ENCODE results near the gene CSNK2A1.

CSNK2A1 gene

DNA sequence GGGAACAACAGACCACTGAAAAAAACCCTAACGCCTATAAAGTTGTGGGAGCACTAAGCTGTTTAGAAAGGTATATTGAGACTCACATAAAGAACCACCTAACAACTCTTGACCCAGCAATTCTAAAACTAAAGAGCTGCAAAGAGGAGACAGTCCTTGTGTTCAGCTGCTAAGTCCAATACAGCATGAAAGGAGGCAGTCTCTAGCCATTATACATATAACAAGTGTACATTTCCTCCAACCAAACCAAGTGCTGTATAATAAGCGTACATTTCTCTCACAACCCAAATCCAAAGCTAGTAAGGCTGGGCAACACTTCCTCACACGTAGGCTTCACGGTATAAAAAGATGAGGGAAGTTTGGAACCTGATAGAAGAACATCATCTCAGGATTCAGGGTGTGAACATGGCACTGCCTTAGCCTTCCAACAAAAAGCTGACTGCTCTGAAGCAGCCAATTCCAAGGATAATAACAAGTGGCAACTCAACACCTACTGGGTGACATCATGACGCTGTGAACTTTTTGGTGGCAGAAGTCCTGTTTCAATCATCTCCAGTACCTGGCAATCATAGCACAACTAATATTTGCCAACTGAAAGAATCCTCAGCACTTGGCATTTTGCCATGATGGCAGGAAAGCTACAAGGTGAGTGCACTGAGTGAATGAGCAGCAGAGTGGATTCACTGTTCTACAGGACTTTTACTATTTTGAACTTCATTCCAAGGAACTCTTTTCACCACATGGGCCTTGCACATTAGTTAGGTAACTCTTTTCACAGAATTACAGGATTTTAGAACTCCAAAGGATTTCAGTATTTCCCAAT lies 97.9 kb downstream of the CSNK2A1 start:
- DNase-seq, result no peak

DNA sequence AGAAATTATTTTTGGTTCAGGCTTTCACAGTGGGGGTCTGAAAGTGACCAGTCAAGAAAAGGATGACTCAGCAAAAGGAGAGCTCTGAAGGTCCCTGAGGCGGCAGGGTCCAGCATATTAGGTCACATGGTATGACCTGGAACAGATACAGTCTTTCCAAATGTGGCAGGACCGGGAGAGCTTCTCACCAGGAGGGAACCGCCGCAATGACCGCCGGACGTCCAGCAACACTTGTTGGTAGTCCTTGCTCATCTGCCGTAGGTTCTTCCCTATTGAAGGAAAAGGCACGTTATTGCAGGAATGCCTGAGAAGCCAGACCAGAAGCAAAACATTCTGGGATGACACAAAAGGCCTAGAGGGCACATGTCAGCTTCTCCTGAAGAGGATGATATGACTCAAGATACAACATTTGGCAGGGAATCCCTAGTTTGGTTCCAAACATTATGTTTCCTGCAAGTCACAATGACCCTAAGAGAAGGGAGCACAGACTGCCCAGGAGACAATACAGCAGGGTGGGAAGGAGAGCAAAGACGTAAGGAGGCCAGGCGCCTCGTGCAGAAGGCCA lies 98.6 kb downstream of the CSNK2A1 start:
- no peak for DNase-seq

GRCh38 chr20:444117-444516 lies 99.5 kb downstream of the CSNK2A1 start:
- DNase-seq, result no peak

DNA sequence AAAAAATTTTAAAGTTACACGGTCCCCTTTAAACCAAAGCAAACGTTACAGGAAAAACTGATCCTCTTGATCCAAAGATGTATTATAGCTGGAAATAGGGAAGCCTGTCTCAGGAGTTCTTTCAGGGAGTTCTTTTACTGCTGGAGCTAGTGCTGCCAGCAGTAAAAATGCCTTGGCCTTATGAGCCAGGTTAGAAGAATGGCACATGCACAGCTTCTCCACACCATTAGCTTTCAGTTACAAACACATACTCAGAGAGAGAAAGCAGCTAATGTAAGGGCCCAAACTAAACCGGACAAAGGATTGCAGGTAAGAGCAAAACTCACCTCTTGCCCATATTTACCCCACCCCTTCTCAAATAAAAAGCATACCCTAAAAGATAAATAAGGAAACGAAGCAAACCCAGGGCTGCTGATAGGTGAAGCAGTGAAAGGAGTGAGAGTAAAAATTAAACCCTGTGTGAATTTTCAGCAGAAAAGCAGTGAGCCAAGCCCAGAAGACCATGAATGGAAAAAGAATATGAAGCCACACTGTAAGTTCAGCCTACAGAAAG lies 100.3 kb downstream of the CSNK2A1 start:
- DNase-seq, result no peak

DNA sequence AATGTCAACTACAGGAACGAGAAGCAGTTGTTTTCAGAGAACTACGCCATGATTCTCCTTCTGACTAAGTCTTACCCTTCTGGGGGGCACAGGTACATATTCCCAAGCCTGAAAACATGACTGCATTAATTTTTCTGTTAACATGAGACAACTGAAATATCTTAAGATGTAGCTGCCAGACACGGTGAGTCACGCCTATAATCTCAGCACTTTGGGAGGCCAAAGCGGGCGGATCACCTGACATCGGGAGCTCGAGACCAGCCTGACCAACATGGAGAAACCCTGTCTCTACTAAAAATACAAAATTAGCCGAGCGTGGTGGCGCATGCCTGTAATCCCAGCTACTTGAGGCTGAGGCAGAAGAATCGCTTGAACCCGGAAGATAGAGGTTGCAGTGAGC lies 103.0 kb downstream of the CSNK2A1 start:
- no peak for DNase-seq

DNA sequence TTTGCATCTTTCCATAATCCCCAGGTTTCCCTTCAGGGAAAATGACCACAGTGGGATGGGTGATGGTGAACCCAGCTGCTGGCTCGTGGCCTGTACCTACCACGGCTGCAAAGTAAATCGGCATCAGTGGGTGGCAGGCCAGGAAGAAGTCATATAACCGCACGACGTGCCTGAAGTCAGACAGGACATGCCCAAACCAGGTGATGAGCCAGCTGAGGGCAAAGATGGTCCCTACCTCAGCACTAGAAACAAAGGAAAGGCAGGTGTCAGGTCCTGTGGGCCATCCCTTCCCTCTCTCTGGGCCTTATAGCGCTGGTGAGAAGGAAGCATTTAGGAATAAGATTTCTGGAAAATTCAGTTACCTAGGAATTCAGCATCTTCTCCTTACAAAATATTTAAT lies 103.4 kb downstream of the CSNK2A1 start:
- no peak for DNase-seq

DNA sequence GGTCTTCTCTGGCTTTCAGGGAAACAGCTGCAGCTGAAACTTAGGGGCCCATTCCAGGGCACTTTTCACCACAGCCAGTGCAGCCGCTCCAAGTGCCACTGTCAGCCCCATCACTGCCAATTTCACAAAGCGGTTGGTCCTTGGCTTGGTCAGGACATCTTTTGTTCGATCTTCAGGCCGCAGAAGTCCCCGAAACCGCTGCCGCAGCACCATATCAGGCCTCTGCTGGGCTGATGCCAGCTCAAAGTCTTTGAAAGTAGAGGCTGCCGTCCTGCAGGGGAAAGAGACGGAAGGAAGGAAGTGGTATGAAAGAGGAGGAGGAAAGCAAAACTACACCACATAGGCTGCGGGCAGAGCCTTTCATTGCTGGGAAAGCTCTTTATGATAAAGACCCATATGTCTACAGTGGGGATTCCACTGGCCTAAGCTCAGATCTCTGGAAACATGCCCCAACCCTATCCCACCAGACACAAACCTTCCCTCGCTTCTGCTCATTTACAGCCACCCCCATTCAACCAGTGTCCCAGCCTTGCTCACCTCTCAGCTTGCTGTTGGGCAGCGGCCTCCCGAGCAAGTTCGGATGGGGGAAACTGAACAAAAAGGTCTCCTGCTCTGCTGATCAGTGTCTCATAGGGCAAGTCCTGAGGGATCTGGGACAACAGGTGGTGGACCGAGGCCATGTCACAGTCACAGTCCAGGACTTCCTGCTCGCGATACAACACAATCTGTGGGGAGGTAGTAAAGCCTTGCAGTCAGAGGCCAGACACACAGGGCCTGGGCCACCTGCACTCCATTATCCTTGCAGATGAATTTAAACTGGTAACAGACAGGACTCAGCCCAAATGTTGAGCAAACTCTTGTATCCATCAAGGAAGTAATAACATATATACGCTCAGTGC lies 104.8 kb downstream of the CSNK2A1 start:
- peak; percentile 53 for DNase-seq

- no peak for DNase-seq
These were observed 105.7 kb downstream of the CSNK2A1 start for GRCh38 chr20:437787-438486.

GRCh38 chr20:436476-436875 lies 107.1 kb downstream of the CSNK2A1 start:
- no peak for DNase-seq

- no peak for DNase-seq
These were observed 108.0 kb downstream of the CSNK2A1 start for GRCh38 chr20:435558-435957.

DNA sequence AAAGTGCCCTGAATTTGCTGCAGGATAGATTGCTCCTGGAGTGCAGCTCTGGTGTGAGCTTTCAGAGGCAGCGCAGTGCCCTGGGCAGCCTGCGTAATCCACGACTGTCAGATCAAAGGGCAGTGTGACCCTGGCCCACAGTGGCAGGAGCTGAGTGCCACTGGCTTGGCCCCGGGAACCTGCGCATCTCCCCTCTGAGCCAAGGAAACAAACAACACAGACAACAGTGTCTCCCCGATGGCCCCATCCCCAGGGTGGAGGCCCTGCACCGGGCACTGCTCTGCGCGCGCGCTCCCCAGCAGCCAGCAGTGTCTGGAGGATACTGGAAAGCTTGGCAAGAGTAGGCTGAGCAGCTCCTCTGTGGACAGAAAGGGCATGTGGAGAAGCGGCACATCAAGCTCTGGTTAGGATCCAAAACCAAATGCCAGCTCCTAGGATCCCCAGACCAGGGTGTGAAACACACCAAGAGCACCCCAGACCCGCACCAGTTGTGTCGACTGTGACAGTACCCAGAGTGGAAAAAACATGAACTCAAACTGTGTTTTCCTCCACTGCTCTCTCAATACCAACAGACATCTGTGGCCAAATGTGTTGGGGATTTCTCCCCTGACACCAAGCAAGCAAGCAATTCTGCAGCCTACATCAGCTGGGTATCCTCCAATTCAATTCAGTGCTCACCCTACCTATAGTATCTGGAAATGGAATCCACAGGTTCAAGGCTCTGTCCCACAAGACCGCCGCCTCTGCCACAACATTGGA lies 108.8 kb downstream of the CSNK2A1 start:
- DNase-seq, result no peak

GRCh38 chr20:434221-434620 lies 109.4 kb downstream of the CSNK2A1 start:
- DNase-seq, result no peak

DNA sequence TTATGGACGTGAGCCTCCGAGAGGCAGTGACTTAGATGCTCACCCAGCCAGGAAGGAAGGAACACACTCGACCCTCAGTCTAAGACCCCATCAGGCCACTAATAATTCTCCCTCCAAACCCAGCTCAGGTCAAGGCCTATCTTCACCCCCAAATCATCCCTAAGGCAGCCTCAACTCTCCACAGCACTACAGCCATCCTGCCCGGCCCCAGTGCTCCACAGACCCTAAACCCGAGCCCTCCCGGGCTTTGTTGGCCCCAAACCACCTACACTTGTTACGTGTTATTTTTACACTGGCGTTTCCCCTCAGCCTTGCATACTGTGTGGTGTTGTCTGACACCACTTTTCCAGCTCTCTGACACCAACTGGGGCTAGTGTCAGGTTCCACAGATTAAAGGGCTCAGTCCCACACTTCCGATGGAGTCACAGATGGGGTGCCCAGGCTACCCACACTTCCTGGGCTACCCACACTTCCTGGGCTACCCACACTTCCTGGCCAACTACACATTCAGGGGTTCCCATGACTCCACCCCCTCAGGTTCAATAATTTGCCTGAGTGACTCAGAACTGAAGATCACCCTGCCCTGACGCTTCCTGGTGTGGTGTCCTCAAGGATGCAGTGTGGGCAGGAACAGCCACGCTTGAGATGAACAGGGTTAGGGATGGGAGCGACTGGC lies 110.2 kb downstream of the CSNK2A1 start:
- peak; percentile 33 for DNase-seq

GRCh38 chr20:432677-433299 lies 110.8 kb downstream of the CSNK2A1 start:
- no peak for DNase-seq

GRCh38 chr20:432208-432607 lies 111.4 kb downstream of the CSNK2A1 start:
- no peak for DNase-seq

DNA sequence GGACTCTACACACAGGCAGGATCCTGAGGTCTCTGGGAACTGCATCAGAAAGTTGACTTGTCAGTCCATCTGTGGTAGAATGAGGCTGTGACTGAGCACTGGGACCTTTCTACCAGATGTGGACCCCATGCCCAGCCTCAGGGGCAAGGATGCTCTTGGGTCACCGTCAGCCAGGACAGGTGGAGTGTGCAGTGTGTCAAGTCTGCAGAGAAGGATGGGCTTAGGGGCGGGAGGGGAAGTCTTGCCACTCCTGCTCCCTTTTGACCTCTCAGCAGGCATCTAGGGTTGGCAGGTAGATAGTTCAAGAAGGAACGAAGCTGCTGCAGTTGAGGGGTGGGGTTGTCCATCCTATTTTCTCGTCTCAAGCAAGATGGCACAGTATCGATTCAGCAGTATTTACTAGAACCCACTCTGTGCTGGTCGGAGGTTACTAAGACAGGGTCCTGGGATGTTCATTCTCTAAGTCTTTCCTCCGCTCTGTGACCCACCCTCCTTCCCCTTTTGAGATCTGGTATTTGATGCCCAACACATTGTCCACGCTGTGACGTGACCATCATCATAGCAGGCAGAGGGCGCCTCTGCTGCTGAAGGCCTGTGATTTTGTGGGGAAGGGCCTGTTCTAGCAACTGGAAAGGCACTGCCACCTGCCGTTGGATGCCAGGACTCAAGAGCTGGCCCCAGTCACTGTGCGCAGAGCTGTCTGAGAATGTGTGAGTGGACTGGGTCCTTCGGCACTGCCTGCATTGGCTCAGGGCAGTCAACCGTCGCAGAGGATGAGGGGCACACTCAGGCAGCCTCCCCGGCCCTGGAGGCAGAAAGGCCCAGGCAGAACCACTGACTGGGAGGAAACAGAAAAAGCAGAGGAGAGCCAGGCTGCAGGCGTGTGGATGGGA lies 112.3 kb downstream of the CSNK2A1 start:
- DNase-seq, result no peak

DNA sequence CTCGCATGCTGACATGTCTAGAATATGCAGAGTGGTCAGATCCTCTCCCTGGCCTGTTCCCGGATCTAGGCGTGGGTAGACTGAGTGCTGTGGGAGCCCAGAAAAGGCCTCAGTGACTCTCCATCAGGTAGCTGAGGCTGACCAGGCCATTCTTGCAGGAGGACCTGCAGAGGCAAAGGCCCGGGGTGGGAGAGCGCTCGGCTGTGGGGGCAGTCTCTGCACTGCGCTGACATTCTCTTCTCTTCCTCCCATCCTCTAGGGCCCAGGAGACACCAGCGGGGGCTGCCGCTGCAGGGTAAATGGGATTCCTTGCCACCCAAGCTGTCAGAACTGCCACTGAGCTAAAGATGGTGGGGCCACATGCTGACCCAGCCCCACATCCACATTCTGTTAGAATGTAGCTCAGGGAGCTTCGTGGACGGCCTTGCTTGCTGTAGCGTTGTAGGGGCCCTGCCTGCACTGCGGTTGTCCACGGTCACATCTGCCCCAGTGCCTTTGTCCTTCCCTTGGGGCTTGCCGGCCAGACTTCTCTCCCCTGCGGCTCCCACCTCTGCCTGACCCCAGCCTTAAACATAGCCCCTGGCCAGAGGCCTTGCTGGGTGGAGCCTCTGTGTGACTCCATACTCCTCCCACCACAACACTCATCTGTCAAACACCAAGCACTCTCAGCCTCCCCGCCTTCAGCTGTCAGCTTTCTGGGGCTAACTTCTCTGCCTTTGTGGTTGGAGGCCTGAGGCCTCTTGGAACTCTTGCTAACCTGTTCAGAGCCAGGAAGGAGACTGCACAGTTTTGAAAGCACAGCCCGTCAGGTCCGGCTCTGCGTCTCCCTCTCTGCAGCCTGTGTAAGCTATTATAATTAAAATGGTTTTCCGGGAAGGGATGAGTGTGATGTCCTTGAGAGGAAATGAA lies 113.2 kb downstream of the CSNK2A1 start:
- no peak for DNase-seq

DNA sequence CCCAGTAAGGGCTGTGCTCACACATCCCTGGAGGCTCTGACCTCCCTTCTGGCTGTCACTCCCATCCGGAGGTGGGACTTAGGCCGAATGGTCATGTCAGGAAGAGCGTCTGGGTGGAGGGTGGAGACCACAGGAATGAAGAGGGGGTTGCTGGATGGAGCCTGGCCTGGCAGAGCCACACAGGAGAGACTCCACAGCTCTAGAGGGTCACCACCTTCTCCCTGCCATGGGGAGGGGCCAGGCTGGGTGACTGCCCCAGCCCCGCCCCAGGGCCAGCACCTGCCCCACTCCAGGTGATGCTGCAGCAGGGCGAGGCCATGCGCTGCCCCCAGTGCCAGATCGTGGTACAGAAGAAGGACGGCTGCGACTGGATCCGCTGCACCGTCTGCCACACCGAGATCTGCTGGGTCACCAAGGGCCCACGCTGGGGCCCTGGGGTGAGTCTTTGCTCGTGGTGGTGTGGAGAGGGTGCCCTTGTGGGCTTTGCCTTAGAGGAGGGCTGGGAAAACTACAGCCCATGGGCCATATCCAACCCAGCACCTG lies 114.9 kb downstream of the CSNK2A1 start:
- DNase-seq, result no peak
